ENCODE measurements around the gene FYCO1. TPM values are rescaled to one million over a fixed set of nuclear protein-coding genes. Genes with fewer than 3 reads are reported as not detected.
A peak's percentile ranks its signal among the peaks of the same experiment; 100 is the strongest.
"Not testable (repeated sequence)": the region's sequence is repeated elsewhere in the genome, so short reads cannot be mapped to it uniquely, and the experiment has no call there.

The FYCO1 gene
- 10 to 100 TPM; 37.5 to 84.9 (median 45.3) TPM for total RNA-seq

- peak; percentile 98 for DNase-seq
- peak within 1 kb of the TSS; percentile 64 to 85 (median 76) for H3K4me3 ChIP-seq
- TF ChIP-seq EP300 (IDR thresholded peaks at IDR 0.05) = peak in 1 of 4 donors; percentile 49
- peak; percentile 92 for TF ChIP-seq POLR2AphosphoS5 (IDR thresholded peaks at IDR 0.05)
- TF ChIP-seq, protein P1, sequence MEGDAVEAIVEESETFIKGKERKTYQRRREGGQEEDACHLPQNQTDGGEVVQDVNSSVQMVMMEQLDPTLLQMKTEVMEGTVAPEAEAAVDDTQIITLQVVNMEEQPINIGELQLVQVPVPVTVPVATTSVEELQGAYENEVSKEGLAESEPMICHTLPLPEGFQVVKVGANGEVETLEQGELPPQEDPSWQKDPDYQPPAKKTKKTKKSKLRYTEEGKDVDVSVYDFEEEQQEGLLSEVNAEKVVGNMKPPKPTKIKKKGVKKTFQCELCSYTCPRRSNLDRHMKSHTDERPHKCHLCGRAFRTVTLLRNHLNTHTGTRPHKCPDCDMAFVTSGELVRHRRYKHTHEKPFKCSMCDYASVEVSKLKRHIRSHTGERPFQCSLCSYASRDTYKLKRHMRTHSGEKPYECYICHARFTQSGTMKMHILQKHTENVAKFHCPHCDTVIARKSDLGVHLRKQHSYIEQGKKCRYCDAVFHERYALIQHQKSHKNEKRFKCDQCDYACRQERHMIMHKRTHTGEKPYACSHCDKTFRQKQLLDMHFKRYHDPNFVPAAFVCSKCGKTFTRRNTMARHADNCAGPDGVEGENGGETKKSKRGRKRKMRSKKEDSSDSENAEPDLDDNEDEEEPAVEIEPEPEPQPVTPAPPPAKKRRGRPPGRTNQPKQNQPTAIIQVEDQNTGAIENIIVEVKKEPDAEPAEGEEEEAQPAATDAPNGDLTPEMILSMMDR (IDR thresholded peaks at IDR 0.05) = peak in 2 of 6 experiments; percentile 3 to 7
- TF ChIP-seq POLR2A (IDR thresholded peaks at IDR 0.05) = peak in 3 of 4 donors; percentile 65 to 91 (median 66)
- WGBS, 2 donors = 2 to 3% methylated on average over 28 to 44 of the region's 67 CpGs
- peak; percentile 98 to 99 for ATAC-seq (ENCODE audit: low FRiP score in 2 of 2)
- no peaks in the 10 kb centered on the region for H3K36me3 ChIP-seq
- peak within 1 kb of the TSS; percentile 91 to 99 (median 95) for H3K27ac ChIP-seq
- no peaks in the 10 kb centered on the region for H3K27me3 ChIP-seq
- peaks cover 31 to 52% (median 40%) of the 10 kb centered on the region in 4 donors for H3K4me1 ChIP-seq
- H3K9me3 ChIP-seq = no peaks in the 10 kb centered on the region
Observed at GRCh38 chr3:45995236-45996192, at the start of gene FYCO1. TSS of gene FYCO1 (minus strand) at chr3:45995824. CDS start at chr3:45984910, 10,914 bp downstream.

DNA sequence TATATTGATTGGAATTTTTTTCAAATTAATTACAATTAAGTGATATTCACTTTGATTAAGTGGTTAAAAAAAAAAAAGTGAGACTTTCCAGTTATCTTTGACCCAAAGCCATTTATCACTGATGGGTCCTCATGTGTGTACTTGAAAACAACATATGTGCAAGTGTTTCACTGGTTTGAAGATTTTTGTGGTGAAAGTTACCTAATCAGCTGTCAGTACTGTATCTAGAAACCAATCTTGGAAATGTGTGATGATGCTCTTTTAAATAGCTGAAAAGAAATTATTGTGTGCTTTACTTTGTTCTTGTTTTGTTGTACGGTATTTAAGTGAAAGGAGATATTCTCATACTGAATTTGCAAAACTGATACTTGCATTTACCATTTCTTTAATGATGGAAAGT is 43.3 kb upstream of the FYCO1 start:
- DNase-seq (no peak), ATAC-seq (ENCODE audit: low FRiP score in 2 of 2) (no peak)

GRCh38 chr3:46038071-46038470 is 42.4 kb upstream of the FYCO1 start:
- H3K27ac ChIP-seq; DNase-seq; H3K27me3 ChIP-seq; H3K9me3 ChIP-seq; H3K4me3 ChIP-seq; ATAC-seq (ENCODE audit: low FRiP score in 2 of 2); H3K4me1 ChIP-seq; H3K36me3 ChIP-seq: not testable (repeated sequence)
- WGBS, 2 donors = 79 to 87% methylated on average over 3 of the region's 3 CpGs

More for the DNA sequence above, 43.3 kb upstream of the FYCO1 start:
- no peak overlapping the region for H3K27ac ChIP-seq
- H3K36me3 ChIP-seq = no peaks in the 10 kb centered on the region
- H3K4me1 ChIP-seq = no peaks in the 10 kb centered on the region
- H3K4me3 ChIP-seq = no peak overlapping the region
- TF ChIP-seq POLR2A (IDR thresholded peaks at IDR 0.05) (no peak), EP300 (IDR thresholded peaks at IDR 0.05) (no peak), POLR2AphosphoS5 (IDR thresholded peaks at IDR 0.05) (no peak)
- TF ChIP-seq, protein P1 (IDR thresholded peaks at IDR 0.05) = no peak
- no peaks in the 10 kb centered on the region for H3K27me3 ChIP-seq
- H3K9me3 ChIP-seq = no peaks in the 10 kb centered on the region
- 93 to 97% methylated on average over 1 of the region's 1 CpG for WGBS, 2 donors

- DNase-seq = no peak
- TF ChIP-seq, protein P1 (IDR thresholded peaks at IDR 0.05) = no peak
- TF ChIP-seq EP300 (IDR thresholded peaks at IDR 0.05) (no peak), POLR2A (IDR thresholded peaks at IDR 0.05) (no peak), POLR2AphosphoS5 (IDR thresholded peaks at IDR 0.05) (no peak)
- Histone ChIP-seq H3K9me3 (peaks cover 0 to 7% (median 0%) of the 10 kb centered on the region in 4 donors), H3K4me1 (no peaks in the 10 kb centered on the region), H3K4me3 (no peak overlapping the region), H3K27ac (no peak overlapping the region), H3K27me3 (no peaks in the 10 kb centered on the region), H3K36me3 (no peaks in the 10 kb centered on the region)
- no peak for ATAC-seq (ENCODE audit: low FRiP score in 2 of 2)
- 83 to 97% methylated on average over 1 of the region's 1 CpG for WGBS, 2 donors
Observed at GRCh38 chr3:46036191-46036590, 40.6 kb upstream of the FYCO1 start.

- 94 to 97% methylated on average over 2 of the region's 2 CpGs for WGBS, 2 donors
- no peak for ATAC-seq (ENCODE audit: low FRiP score in 2 of 2)
- H3K36me3 ChIP-seq = no peaks in the 10 kb centered on the region
- no peak overlapping the region for H3K27ac ChIP-seq
- H3K9me3 ChIP-seq = peaks cover 0 to 12% (median 0%) of the 10 kb centered on the region in 4 donors
- H3K4me1 ChIP-seq = no peaks in the 10 kb centered on the region
- no peak overlapping the region for H3K4me3 ChIP-seq
- no peaks in the 10 kb centered on the region for H3K27me3 ChIP-seq
- TF ChIP-seq, protein P1 (IDR thresholded peaks at IDR 0.05) = no peak
- DNase-seq = no peak
Observed at GRCh38 chr3:46031747-46032146, 36.1 kb upstream of the FYCO1 start.
